Mesendoderm (in vitro differentiated cells): ENCODE results near the gene MACROH2A1.

ENCODE experiments used
- DNase-seq: peaks from one replicate; pipeline ENCODE4 v3.0.0; 2013
- H2AK5ac ChIP-seq: 2 replicates; pipeline ENCODE4 v1.6.1; 2013; ENCODE audit warnings: low read length, inconsistent platforms
- H2BK120ac ChIP-seq: 2 replicates; pipeline ENCODE4 v1.6.1; 2013; ENCODE audit warnings: low read depth, mild to moderate bottlenecking, low read length, moderate library complexity, mixed read lengths
- H2BK15ac ChIP-seq: replicated peaks from 2 replicates; pipeline ENCODE4 v1.6.1; 2013; ENCODE audit warnings: low read depth, mild to moderate bottlenecking, moderate library complexity
- H2BK5ac ChIP-seq: 2 replicates; pipeline ENCODE4 v1.6.1; 2013; ENCODE audit warnings: low read length, inconsistent platforms
- H3K18ac ChIP-seq: 2 replicates; pipeline ENCODE4 v1.6.1; 2013; ENCODE audit warnings: mild to moderate bottlenecking, low read length, mixed read lengths
- H3K23ac ChIP-seq: one replicate; pipeline ENCODE4 v1.6.1; 2013; ENCODE audit warnings: low read length
- H3K27ac ChIP-seq: 2 replicates; pipeline ENCODE4 v1.5.1; 2013; ENCODE audit warnings: low read depth, mild to moderate bottlenecking, inconsistent platforms, low read length, moderate library complexity
- H3K27me3 ChIP-seq: 2 replicates; pipeline ENCODE4 v1.6.1; 2013; ENCODE audit warnings: low read length, control low read depth, mild to moderate bottlenecking, inconsistent platforms; ENCODE audit not compliant: insufficient read depth, poor library complexity
- H3K36me3 ChIP-seq: 2 replicates; pipeline ENCODE4 v1.6.1; 2013; ENCODE audit warnings: low read length, inconsistent platforms; ENCODE audit not compliant: control insufficient read depth, insufficient read depth
- H3K4ac ChIP-seq: one replicate; pipeline ENCODE4 v1.6.1; 2013; ENCODE audit warnings: low read depth, mild to moderate bottlenecking, low read length, moderate library complexity
- H3K4me1 ChIP-seq: 2 replicates; pipeline ENCODE4 v1.6.1; 2013; ENCODE audit warnings: low read depth, low read length, inconsistent platforms; ENCODE audit not compliant: control insufficient read depth
- H3K4me2 ChIP-seq: 2 replicates; pipeline ENCODE4 v1.6.1; 2013; ENCODE audit warnings: low read length
- H3K4me3 ChIP-seq: 2 replicates; pipeline ENCODE4 v1.5.1; 2013; ENCODE audit warnings: mild to moderate bottlenecking, low read length
- H3K56ac ChIP-seq: one replicate; pipeline ENCODE4 v1.6.1; 2013; ENCODE audit warnings: low read length
- H3K79me1 ChIP-seq: 2 replicates; pipeline ENCODE4 v1.6.1; 2013; ENCODE audit warnings: low read length, inconsistent platforms
- H3K79me2 ChIP-seq: 2 replicates; pipeline ENCODE4 v1.6.1; 2013; ENCODE audit warnings: mild to moderate bottlenecking, low read length; ENCODE audit not compliant: control insufficient read depth, insufficient read depth
- H3K9ac ChIP-seq: 2 replicates; pipeline ENCODE4 v1.6.1; 2013; ENCODE audit warnings: low read length, inconsistent platforms
- H4K5ac ChIP-seq: one replicate; pipeline ENCODE4 v1.6.1; 2013; ENCODE audit warnings: low read length
- H4K8ac ChIP-seq: one replicate; pipeline ENCODE4 v1.6.1; 2013; ENCODE audit warnings: low read depth, mild to moderate bottlenecking, control low read depth, low read length, moderate library complexity
- WGBS: extraction: QIAGEN DNeasy Blood & Tissue Kit; methylation state at CpG from one replicate; pipeline ENCODE4 v1.1.7; 2013; ENCODE audit warnings: low lambda C conversion rate, missing lambda C conversion rate; ENCODE audit not compliant: insufficient coverage; ENCODE audit errors: extremely low coverage; 5-methylcytosine and 5-hydroxymethylcytosine counted together

The MACROH2A1 gene

GRCh38 chr5:135355169-135355568, 43.9 kb downstream of the MACROH2A1 start:
- H3K4me2 ChIP-seq, result no peak overlapping the region
- no peak overlapping the region for H4K5ac ChIP-seq
- H3K56ac ChIP-seq, result no peak overlapping the region
- no peak overlapping the region for H3K18ac ChIP-seq
- no peak overlapping the region for H3K4me3 ChIP-seq
- H3K79me1 ChIP-seq, result no peaks in the 10 kb centered on the region
- H3K27ac ChIP-seq, result no peak overlapping the region
- DNase-seq, result no peak
- no peaks in the 10 kb centered on the region for H3K79me2 ChIP-seq
- no peak overlapping the region for H3K4ac ChIP-seq
- H3K27me3 ChIP-seq, result no peaks in the 10 kb centered on the region
- no peak overlapping the region for H2BK120ac ChIP-seq
- no peak overlapping the region for H2BK15ac ChIP-seq
- H3K9ac ChIP-seq, result no peak overlapping the region
- peaks cover 5% of the 10 kb centered on the region for H3K36me3 ChIP-seq
- H2BK5ac ChIP-seq, result no peak overlapping the region
- WGBS, result no CpG with 5 or more reads among the region's 1 CpG
- H3K23ac ChIP-seq, result no peak overlapping the region
- H2AK5ac ChIP-seq, result no peak overlapping the region
- no peaks in the 10 kb centered on the region for H3K4me1 ChIP-seq
- no peak overlapping the region for H4K8ac ChIP-seq

GRCh38 chr5:135353952-135354721, 44.9 kb downstream of the MACROH2A1 start:
- Histone ChIP-seq H3K27me3 (no peaks in the 10 kb centered on the region), H3K4me1 (no peaks in the 10 kb centered on the region), H2BK15ac (no peak overlapping the region), H2BK120ac (no peak overlapping the region), H3K4me3 (no peak overlapping the region), H3K56ac (no peak overlapping the region), H2AK5ac (no peak overlapping the region), H3K18ac (no peak overlapping the region), H3K9ac (no peak overlapping the region), H3K79me2 (no peaks in the 10 kb centered on the region), H3K36me3 (peaks cover 5% of the 10 kb centered on the region), H4K8ac (no peak overlapping the region), H3K79me1 (no peaks in the 10 kb centered on the region), H3K4ac (no peak overlapping the region), H3K23ac (no peak overlapping the region), H3K4me2 (no peak overlapping the region), H2BK5ac (no peak overlapping the region), H4K5ac (no peak overlapping the region), H3K27ac (no peak overlapping the region)
- no CpG with 5 or more reads among the region's 4 CpGs for WGBS
- DNase-seq, result no peak

- no peak overlapping the region for H3K56ac ChIP-seq
- no peaks in the 10 kb centered on the region for H3K4me1 ChIP-seq
- no peak overlapping the region for H3K18ac ChIP-seq
- H3K27me3 ChIP-seq, result no peaks in the 10 kb centered on the region
- H3K4me2 ChIP-seq, result no peak overlapping the region
- H2BK15ac ChIP-seq, result no peak overlapping the region
- H2BK5ac ChIP-seq, result no peak overlapping the region
- no peak overlapping the region for H3K9ac ChIP-seq
- no peak overlapping the region for H4K8ac ChIP-seq
- no peak overlapping the region for H3K4me3 ChIP-seq
- H4K5ac ChIP-seq, result no peak overlapping the region
- no peak overlapping the region for H3K23ac ChIP-seq
- H3K79me2 ChIP-seq, result no peaks in the 10 kb centered on the region
- H3K36me3 ChIP-seq, result peaks cover 7% of the 10 kb centered on the region
- no peak overlapping the region for H2BK120ac ChIP-seq
- H3K79me1 ChIP-seq, result no peaks in the 10 kb centered on the region
- WGBS, result no CpG with 5 or more reads among the region's 10 CpGs
- no peak overlapping the region for H3K27ac ChIP-seq
- DNase-seq, result no peak
- H2AK5ac ChIP-seq, result no peak overlapping the region
- H3K4ac ChIP-seq, result no peak overlapping the region
Measured at GRCh38 chr5:135350536-135350935, 48.5 kb downstream of the MACROH2A1 start.

- Histone ChIP-seq H2BK5ac (no peak overlapping the region), H2BK120ac (no peak overlapping the region), H4K5ac (no peak overlapping the region), H3K9ac (no peak overlapping the region), H3K79me2 (no peaks in the 10 kb centered on the region), H3K4ac (no peak overlapping the region), H2AK5ac (no peak overlapping the region), H3K27ac (no peak overlapping the region), H3K36me3 (peaks cover 7% of the 10 kb centered on the region), H3K23ac (no peak overlapping the region), H2BK15ac (no peak overlapping the region), H3K18ac (no peak overlapping the region), H3K4me3 (no peak overlapping the region), H4K8ac (no peak overlapping the region), H3K79me1 (no peaks in the 10 kb centered on the region), H3K4me2 (no peak overlapping the region), H3K4me1 (no peaks in the 10 kb centered on the region), H3K56ac (no peak overlapping the region), H3K27me3 (no peaks in the 10 kb centered on the region)
- DNase-seq, result no peak
Measured at GRCh38 chr5:135349886-135350285, 49.1 kb downstream of the MACROH2A1 start.

- H2BK5ac ChIP-seq, result no peak overlapping the region
- H3K79me2 ChIP-seq, result no peaks in the 10 kb centered on the region
Measured at GRCh38 chr5:135349451-135349850, 49.6 kb downstream of the MACROH2A1 start.

GRCh38 chr5:135348918-135349317, 50.1 kb downstream of the MACROH2A1 start:
- no CpG with 5 or more reads among the region's 1 CpG for WGBS
- Histone ChIP-seq H2BK5ac (no peak overlapping the region), H3K79me1 (no peaks in the 10 kb centered on the region), H3K4me3 (no peak overlapping the region), H4K8ac (no peak overlapping the region), H3K4me2 (no peak overlapping the region), H3K36me3 (peaks cover 7% of the 10 kb centered on the region), H2BK120ac (no peak overlapping the region), H4K5ac (no peak overlapping the region), H2AK5ac (no peak overlapping the region), H3K56ac (no peak overlapping the region), H3K27me3 (no peaks in the 10 kb centered on the region), H3K4ac (no peak overlapping the region), H3K18ac (no peak overlapping the region), H3K79me2 (no peaks in the 10 kb centered on the region), H3K9ac (no peak overlapping the region), H3K27ac (no peak overlapping the region), H2BK15ac (no peak overlapping the region), H3K4me1 (no peaks in the 10 kb centered on the region), H3K23ac (no peak overlapping the region)
- DNase-seq, result no peak

More at GRCh38 chr5:135349451-135349850, 49.6 kb downstream of the MACROH2A1 start:
- no CpG with 5 or more reads among the region's 1 CpG for WGBS
- Histone ChIP-seq H4K8ac (no peak overlapping the region), H2AK5ac (no peak overlapping the region), H3K56ac (no peak overlapping the region), H2BK120ac (no peak overlapping the region), H3K4me1 (no peaks in the 10 kb centered on the region), H3K79me1 (no peaks in the 10 kb centered on the region), H3K27ac (no peak overlapping the region), H3K4me2 (no peak overlapping the region), H3K4me3 (no peak overlapping the region), H3K9ac (no peak overlapping the region), H3K36me3 (peaks cover 7% of the 10 kb centered on the region), H4K5ac (no peak overlapping the region), H3K4ac (no peak overlapping the region), H3K18ac (no peak overlapping the region), H3K27me3 (no peaks in the 10 kb centered on the region), H3K23ac (no peak overlapping the region), H2BK15ac (no peak overlapping the region)
- no peak for DNase-seq
